Measurements from ENCODE around the gene LIM2. TPM values are rescaled to one million over a fixed set of nuclear protein-coding genes. Genes with fewer than 3 reads are reported as not detected.

Gene LIM2
- total and polyA plus RNA-seq, 9 of the 15 experiments (the other 6 are each of a cell fraction or from before 2014, with no cell fraction given), result 0.07 to 0.45 (median 0.18) TPM; not detected in 4

DNA sequence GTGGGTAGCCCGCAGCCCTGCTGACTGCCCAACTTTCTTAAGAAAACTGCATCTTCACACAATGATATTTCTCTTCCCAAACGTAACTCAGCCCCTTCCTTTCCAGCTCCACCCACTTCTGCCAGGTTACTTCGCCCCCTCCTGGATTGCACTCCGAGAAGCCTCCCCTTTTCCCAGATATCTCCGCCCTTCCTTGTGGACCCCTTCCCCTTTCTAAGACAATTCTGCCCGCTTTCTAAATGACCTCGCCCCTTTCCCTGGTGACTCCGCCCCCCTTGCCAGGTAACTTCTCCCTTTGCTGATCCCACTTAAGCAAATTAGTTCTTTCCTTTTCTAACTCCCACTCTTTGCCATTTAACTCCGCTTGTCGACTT is 48.5 kb downstream of the LIM2 start (continued):
- TF ChIP-seq, protein P1, sequence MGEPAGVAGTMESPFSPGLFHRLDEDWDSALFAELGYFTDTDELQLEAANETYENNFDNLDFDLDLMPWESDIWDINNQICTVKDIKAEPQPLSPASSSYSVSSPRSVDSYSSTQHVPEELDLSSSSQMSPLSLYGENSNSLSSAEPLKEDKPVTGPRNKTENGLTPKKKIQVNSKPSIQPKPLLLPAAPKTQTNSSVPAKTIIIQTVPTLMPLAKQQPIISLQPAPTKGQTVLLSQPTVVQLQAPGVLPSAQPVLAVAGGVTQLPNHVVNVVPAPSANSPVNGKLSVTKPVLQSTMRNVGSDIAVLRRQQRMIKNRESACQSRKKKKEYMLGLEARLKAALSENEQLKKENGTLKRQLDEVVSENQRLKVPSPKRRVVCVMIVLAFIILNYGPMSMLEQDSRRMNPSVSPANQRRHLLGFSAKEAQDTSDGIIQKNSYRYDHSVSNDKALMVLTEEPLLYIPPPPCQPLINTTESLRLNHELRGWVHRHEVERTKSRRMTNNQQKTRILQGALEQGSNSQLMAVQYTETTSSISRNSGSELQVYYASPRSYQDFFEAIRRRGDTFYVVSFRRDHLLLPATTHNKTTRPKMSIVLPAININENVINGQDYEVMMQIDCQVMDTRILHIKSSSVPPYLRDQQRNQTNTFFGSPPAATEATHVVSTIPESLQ (CRISPR knock-in tag; IDR thresholded peaks at IDR 0.05), result no peak
- TF ChIP-seq, protein P2, sequence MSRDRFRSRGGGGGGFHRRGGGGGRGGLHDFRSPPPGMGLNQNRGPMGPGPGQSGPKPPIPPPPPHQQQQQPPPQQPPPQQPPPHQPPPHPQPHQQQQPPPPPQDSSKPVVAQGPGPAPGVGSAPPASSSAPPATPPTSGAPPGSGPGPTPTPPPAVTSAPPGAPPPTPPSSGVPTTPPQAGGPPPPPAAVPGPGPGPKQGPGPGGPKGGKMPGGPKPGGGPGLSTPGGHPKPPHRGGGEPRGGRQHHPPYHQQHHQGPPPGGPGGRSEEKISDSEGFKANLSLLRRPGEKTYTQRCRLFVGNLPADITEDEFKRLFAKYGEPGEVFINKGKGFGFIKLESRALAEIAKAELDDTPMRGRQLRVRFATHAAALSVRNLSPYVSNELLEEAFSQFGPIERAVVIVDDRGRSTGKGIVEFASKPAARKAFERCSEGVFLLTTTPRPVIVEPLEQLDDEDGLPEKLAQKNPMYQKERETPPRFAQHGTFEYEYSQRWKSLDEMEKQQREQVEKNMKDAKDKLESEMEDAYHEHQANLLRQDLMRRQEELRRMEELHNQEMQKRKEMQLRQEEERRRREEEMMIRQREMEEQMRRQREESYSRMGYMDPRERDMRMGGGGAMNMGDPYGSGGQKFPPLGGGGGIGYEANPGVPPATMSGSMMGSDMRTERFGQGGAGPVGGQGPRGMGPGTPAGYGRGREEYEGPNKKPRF (IDR thresholded peaks at IDR 0.05; ENCODE audit: low read depth, low read length), result no peak
- TF ChIP-seq CEBPG (CRISPR knock-in tag; IDR thresholded peaks at IDR 0.05) (no peak), CEBPG (tag; conservative IDR thresholded peaks at IDR 0.05 in 1 of 2, IDR thresholded peaks at IDR 0.05 in 1 of 2) (no peak), EZH2 (IDR thresholded peaks at IDR 0.05; ENCODE audit: borderline replicate concordance, low read depth, low read length) (no peak), HSF4 (CRISPR knock-in tag; IDR thresholded peaks at IDR 0.05; ENCODE audit: borderline replicate concordance) (no peak), ZNF175 (CRISPR knock-in tag; IDR thresholded peaks at IDR 0.05; ENCODE audit: low read depth) (no peak), XRCC5 (IDR thresholded peaks at IDR 0.05; ENCODE audit: low read depth, low read length) (no peak), ZNF23 (CRISPR knock-in tag; IDR thresholded peaks at IDR 0.05) (no peak), ARID1B (IDR thresholded peaks at IDR 0.05) (peak; percentile 65), SAFB2 (IDR thresholded peaks at IDR 0.05; ENCODE audit: borderline replicate concordance, low read depth, low read length, severe bottlenecking) (no peak), SMARCA5 (IDR thresholded peaks at IDR 0.05) (peak; percentile 91)
- TF ChIP-seq, protein P3, sequence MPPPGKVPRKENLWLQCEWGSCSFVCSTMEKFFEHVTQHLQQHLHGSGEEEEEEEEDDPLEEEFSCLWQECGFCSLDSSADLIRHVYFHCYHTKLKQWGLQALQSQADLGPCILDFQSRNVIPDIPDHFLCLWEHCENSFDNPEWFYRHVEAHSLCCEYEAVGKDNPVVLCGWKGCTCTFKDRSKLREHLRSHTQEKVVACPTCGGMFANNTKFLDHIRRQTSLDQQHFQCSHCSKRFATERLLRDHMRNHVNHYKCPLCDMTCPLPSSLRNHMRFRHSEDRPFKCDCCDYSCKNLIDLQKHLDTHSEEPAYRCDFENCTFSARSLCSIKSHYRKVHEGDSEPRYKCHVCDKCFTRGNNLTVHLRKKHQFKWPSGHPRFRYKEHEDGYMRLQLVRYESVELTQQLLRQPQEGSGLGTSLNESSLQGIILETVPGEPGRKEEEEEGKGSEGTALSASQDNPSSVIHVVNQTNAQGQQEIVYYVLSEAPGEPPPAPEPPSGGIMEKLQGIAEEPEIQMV (tag; conservative IDR thresholded peaks at IDR 0.05; ENCODE audit: low read depth), result no peak
- TF ChIP-seq, protein P4, sequence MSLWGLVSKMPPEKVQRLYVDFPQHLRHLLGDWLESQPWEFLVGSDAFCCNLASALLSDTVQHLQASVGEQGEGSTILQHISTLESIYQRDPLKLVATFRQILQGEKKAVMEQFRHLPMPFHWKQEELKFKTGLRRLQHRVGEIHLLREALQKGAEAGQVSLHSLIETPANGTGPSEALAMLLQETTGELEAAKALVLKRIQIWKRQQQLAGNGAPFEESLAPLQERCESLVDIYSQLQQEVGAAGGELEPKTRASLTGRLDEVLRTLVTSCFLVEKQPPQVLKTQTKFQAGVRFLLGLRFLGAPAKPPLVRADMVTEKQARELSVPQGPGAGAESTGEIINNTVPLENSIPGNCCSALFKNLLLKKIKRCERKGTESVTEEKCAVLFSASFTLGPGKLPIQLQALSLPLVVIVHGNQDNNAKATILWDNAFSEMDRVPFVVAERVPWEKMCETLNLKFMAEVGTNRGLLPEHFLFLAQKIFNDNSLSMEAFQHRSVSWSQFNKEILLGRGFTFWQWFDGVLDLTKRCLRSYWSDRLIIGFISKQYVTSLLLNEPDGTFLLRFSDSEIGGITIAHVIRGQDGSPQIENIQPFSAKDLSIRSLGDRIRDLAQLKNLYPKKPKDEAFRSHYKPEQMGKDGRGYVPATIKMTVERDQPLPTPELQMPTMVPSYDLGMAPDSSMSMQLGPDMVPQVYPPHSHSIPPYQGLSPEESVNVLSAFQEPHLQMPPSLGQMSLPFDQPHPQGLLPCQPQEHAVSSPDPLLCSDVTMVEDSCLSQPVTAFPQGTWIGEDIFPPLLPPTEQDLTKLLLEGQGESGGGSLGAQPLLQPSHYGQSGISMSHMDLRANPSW (CRISPR knock-in tag; IDR thresholded peaks at IDR 0.05), result no peak
- TF ChIP-seq, protein P5, sequence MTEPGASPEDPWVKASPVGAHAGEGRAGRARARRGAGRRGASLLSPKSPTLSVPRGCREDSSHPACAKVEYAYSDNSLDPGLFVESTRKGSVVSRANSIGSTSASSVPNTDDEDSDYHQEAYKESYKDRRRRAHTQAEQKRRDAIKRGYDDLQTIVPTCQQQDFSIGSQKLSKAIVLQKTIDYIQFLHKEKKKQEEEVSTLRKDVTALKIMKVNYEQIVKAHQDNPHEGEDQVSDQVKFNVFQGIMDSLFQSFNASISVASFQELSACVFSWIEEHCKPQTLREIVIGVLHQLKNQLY (CRISPR knock-in tag; conservative IDR thresholded peaks at IDR 0.05), result 0 out of 4 replicates have a peak, but pooled peaks of 1 of the 2 experiments have one; percentile 49
- TF ChIP-seq, protein P6, sequence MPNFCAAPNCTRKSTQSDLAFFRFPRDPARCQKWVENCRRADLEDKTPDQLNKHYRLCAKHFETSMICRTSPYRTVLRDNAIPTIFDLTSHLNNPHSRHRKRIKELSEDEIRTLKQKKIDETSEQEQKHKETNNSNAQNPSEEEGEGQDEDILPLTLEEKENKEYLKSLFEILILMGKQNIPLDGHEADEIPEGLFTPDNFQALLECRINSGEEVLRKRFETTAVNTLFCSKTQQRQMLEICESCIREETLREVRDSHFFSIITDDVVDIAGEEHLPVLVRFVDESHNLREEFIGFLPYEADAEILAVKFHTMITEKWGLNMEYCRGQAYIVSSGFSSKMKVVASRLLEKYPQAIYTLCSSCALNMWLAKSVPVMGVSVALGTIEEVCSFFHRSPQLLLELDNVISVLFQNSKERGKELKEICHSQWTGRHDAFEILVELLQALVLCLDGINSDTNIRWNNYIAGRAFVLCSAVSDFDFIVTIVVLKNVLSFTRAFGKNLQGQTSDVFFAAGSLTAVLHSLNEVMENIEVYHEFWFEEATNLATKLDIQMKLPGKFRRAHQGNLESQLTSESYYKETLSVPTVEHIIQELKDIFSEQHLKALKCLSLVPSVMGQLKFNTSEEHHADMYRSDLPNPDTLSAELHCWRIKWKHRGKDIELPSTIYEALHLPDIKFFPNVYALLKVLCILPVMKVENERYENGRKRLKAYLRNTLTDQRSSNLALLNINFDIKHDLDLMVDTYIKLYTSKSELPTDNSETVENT (CRISPR knock-in tag; IDR thresholded peaks at IDR 0.05), result no peak
